Skin epidermis (tissue), 12 donors: ENCODE measurements around the gene HOXD13.

ENCODE experiments used
- H3K27ac ChIP-seq, 21 experiments: fragments of 200-600 bp; sonication (generic) in 11 of 21; one replicate each; pipeline ENCODE4 v1.5.0; 2020; ENCODE audit warnings: mild to moderate bottlenecking in 3 of 21, inconsistent platforms in 2 of 21, moderate library complexity in 2 of 21
- H3K4me3 ChIP-seq, 7 experiments: fragments of 200-600 bp; sonication (generic) in 2 of 7; one replicate each; pipeline ENCODE4 v1.5.0; 2020; ENCODE audit warnings: inconsistent platforms in 2 of 7, mild to moderate bottlenecking in 2 of 7, moderate library complexity in 1 of 7

The HOXD13 gene

GRCh38 chr2:176138923-176139660, 46.6 kb downstream of the HOXD13 start:
- Histone ChIP-seq H3K4me3 (peak overlapping the region in 4 of 7 experiments; percentile 2 to 70 (median 42)), H3K27ac (peak overlapping the region in 16 of 21 experiments; percentile 13 to 98 (median 74))

- peak overlapping the region in 5 of 7 experiments; percentile 20 to 70 (median 40) for H3K4me3 ChIP-seq
- peak overlapping the region in 17 of 21 experiments; percentile 13 to 98 (median 72) for H3K27ac ChIP-seq
Measured at GRCh38 chr2:176139661-176140512, 47.4 kb downstream of the HOXD13 start.

DNA sequence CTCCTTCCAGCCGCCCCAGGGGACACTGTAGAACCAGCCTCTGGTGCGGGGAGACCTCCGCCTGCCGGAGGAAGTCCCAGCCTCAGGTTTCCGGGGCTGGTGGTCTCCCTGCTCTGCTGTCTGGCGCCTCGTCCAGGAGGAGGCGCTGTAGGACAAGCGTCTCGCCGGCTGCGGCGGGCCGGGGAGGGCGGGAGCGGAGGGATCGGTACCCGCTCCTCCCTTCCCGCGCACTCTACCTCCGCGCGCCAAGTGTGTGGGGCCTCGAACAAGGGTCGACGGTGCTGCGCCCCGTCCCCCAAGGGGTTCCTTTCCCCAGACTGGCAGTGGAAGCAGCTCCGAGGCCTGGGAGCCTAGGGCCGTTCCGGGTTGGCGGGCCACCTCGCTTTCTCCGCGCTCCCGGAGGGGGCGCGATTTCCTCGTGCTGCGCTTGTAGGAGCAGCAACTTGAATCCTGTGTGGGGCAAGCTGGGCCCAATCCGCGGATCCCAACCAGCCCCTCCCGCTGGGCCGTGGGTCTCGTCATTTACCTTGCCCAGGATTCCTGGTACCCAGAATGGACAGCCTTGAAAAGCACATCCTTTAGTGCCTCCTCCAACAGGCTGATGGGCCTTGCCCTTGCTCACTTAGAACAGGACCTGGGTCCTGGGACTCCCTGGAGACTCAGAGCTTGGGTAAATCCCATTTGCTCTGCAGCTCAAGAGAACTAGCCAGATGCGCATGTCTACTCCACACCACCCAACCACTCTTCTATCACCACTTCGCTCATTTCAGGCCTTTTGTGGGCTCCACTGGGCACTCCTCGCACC, 48.2 kb downstream of the HOXD13 start:
- peak overlapping the region; percentile 20 to 70 (median 40) for H3K4me3 ChIP-seq

DNA sequence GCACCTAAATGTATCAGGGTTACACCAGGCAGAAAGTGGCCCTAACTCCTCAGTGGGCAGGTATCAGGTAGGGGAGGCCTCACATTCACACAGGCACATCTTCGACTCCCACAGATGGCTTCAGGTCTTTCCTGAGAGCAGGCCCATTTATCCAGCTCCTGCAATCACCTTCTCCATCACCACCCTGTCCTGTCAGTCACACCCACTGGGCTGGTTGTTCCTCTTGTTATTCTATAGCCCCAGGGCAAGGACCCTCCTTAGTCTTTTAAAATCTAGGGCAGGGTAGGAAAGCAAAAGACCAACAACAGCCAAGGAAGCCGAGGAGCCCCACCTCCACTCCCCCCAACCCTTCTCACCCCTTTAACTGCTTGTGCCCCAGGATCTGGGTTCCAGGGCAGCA, 49.8 kb downstream of the HOXD13 start:
- Histone ChIP-seq H3K4me3 (no peak overlapping the region), H3K27ac (no peak overlapping the region)

More for the DNA sequence above, 48.2 kb downstream of the HOXD13 start:
- peak overlapping the region in 17 of 21 experiments; percentile 13 to 98 (median 72) for H3K27ac ChIP-seq
